ENCODE results near the gene PHF20.
"Not testable (repeated sequence)": the region's sequence is repeated elsewhere in the genome, so short reads cannot be mapped to it uniquely, and the experiment has no call there.

Gene PHF20

DNA sequence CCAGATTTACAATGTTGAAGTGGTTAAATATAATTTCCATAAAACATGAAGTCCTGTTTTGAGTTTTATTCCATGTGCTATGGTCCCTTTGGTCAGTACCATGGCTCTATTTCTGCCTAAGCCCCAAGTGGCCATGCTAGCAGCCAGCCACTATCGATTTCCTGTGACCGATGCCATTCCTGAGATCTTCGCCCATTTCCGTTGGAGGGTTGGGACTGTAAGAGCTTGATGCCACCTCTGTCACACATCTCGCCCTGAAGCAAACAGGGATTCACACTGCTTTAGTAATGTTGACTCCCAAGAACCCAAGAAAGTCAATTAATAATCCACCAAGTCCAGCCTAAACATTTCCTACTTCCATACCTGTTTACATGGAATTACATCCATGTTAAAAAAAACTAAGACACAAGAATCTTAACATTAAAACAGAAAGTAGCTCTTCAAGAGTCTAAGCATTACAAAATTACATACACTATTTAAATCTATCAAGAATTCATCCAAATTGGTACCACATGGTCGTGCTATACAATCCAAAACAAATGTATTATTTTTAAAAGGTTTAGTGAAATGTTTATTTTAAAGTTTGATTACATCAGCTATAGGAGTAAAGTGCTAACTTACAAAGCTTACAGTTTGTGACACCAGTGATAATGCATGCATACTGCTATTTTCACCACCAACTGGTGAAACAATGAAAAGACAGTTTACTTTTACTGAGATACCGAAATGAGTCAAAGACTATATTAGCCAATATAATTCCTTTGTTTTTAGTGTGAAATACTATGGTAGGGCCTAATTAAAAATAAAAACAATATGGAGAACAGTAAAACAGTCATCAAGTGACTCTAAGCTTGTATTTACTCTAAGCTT lies 32.3 kb upstream of the PHF20 start:
- DNase-seq: peak; percentile 35

DNA sequence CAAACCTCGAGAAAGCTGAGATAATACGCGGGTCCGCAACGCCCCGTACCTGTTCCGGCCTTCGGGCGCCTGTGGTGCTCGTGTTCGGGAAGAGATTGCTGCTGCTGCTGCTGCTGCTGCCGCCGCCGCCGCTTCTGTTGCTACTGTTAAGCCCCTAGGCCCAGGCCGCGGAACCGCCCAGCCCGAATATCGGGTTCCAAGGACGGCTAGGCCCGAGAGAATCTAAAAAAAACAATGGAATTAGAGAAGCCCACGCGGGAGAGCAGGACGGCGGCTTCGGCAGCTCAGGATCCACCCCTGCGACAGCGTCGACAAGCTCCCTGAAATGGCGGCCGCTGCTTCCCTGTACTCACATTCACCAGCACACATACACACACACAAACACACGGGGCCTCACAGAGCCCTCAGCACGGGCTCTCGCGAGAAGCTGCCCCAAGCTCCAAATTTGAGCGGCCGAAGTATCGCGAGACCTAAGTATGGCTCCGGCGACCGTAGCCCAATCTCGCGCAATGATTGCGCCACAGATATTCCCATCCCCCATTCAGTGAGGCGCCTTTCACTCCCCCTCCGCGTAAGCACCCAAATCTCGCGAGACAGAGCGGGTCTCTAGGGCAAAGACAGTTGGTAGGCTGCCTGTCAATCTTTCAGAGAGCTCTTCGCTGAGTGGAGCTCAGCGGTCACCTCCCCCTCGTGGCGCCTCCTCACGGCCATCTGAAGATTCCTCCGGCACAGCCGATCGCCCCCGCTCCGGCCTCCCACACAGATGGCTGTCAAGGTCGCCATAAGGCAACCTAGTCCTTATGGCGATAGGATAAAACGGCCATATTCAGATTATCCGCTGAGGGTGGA lies 29.7 kb upstream of the PHF20 start, which contains the start of gene RBM39:
Gene RBM39, minus strand, starts transcription at position 369 of the 849 bp plus-strand sequence. CDS start 1,386 bp downstream, outside the sequence.
- peak; percentile 99 for DNase-seq

- DNase-seq: peak; percentile 39
These were observed 28.9 kb upstream of the PHF20 start for GRCh38 chr20:35742741-35743523.

- no peak for DNase-seq
These were observed 27.9 kb upstream of the PHF20 start for GRCh38 chr20:35743693-35744491.

- not testable (repeated sequence) for DNase-seq
These were observed 27.3 kb upstream of the PHF20 start for GRCh38 chr20:35744492-35744841.

- DNase-seq: no peak
These were observed 21.2 kb upstream of the PHF20 start for GRCh38 chr20:35750611-35751010.

GRCh38 chr20:35756404-35756803 lies 15.4 kb upstream of the PHF20 start:
- DNase-seq: no peak

- DNase-seq: no peak
These were observed 14.6 kb upstream of the PHF20 start for GRCh38 chr20:35757098-35757705.

GRCh38 chr20:35761548-35761947 lies 10.3 kb upstream of the PHF20 start:
- not testable (repeated sequence) for DNase-seq

DNA sequence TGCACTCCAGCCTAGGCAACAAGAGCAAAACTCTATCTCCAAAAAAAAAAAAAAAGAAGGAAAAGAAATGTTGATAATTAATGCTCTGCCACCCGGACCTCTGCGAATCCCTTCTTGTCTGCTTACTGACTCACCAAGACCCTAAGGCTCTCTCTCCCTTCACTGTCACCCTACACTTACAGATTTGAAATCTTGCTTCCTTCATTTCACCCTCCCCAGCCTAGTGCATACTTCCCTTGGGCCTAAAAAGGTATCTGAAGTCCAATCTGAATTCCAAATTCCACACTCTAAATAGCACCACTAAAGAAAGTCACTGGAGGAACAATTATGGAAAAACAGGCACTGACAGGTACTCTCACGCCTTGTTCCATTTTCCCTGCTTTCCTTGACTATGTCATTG lies 9.4 kb upstream of the PHF20 start:
- DNase-seq: no peak

DNA sequence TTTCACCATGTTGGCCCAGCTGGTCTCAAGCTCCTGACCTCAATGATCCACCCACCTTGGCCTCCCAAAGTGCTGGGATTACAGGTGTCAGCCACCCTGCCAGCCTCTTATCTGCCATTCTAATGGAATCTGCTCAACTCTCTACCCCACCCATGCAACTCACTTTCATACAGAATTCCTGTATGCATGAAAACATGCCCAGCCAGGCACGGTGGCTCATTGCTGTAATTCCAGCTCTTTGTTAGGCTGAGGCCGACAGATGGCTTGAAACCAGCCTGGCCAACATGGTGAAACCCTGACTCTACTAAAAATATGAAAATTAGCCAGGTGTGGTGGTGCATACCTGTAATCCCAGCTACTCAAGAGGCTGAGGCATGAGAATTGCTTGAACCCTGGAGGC lies 6.9 kb upstream of the PHF20 start:
- not testable (repeated sequence) for DNase-seq

GRCh38 chr20:35766843-35767242 lies 5.0 kb upstream of the PHF20 start:
- no peak for DNase-seq

GRCh38 chr20:35767683-35768481 lies 3.9 kb upstream of the PHF20 start:
- DNase-seq: peak; percentile 44

DNA sequence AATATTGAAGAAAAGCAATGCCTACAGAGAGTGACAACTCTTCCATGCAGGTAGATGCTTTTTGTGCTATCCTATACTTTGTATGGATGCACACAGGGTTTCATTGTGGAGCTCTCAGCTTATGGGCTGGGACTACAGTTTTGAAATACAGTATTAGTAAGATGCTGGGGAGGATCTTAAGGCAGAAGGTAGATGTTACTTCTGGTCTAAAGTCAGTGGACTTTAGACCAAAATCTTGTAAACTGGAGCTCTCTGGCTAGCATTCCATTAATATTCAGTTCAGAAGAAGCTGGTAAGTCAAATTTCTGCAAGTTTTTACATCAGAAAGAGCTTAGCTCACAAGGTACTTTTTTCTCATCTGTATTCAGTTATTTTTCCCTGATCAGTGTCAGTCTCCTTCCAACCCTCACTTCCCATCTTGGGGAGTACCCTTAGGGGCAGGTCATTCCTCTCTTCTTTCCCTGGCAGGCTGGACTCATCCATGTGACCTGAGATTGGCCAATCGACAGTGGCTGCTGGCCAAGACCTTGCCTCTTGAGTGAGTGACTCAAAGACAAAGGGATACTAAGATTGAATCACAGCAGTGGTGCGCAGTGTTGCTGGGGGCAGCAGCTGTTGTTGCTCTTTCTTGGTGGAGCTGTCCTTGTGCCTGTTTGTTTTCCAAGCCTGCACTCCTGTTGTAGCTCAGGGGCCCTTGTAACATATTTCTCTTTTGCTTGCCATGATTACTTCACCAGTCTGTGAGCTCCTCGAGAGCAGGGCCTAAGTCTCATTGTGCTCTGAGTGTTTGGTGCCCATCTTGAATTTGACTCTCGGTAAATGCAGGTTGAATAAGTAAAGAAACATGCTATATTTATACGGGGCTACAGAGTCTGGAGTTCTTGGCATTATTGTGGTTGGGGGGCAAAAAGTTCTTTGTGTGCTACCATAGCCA lies 2.8 kb upstream of the PHF20 start:
- no peak for DNase-seq

GRCh38 chr20:35771367-35771688 lies 487 bp upstream of the PHF20 start:
- no peak for DNase-seq

GRCh38 chr20:35772563-35773058 lies 796 bp downstream of the PHF20 start:
- DNase-seq: no peak

DNA sequence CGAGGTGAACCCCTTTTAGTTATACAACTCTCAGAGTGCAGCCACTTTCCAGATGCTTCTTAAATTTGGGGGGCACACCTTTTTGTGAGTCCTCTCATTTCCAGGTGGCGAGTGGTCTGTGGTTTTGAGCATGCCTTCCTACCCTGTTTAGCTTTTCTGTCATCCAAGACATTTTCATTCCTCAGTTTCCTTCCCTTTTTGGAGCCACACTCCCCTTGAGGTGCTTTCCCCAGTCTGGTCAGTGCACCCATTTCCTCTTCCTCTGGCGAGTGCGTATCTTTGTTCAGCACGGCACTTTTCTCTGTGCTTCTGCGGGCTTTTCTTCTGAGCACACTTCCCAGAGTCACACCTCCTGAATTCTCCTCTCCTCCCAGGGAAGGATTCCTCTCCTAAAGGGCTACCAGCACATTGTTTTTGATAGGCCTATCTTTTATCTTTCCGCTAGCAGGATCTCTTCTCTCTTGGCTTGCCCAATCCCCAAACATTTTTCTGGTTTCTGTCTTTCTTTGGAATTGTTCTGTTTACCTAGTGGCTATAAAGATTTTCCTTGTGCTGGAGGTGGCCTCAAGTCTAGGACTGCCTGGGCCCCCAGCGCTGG lies 1.4 kb downstream of the PHF20 start:
- no peak for DNase-seq

DNA sequence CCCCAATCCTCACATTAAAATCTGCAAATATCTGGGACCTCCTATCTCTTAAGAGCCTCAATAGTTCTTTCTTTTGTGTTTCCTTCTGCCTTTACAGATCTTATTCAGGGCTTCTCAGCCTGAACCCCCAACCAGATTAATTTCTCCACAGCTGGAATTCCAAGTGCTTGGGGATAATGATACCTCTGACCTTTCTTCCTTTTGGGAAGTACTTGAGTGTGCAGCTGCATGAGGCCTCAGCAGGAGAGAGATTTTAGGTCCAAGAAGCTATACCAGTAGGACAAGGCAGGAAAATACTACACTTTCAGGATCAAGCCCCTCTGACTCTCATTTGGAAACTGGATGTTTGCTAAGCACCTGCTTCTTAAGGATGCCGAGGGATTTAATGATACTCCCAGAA lies 2.6 kb downstream of the PHF20 start:
- DNase-seq: no peak

GRCh38 chr20:35776513-35777101 lies 4.8 kb downstream of the PHF20 start:
- DNase-seq: no peak

Data from SIG-M5 (cell line).